NCI-H82 treated with DMSO at 0.1 percent for 48 hours (cell line): ENCODE results near the gene MYH7B.
A peak's percentile ranks its signal among the peaks of the same experiment; 100 is the strongest.

ENCODE experiments used
- DNase-seq: peaks from one replicate; lab custom pipeline; 2025; ENCODE audit not compliant: unreplicated experiment; lab: John Stamatoyannopoulos, UW

The MYH7B gene

GRCh38 chr20:34974246-34974645 lies 18.6 kb downstream of the MYH7B start:
- no peak for DNase-seq

GRCh38 chr20:34976286-34976685 lies 20.6 kb downstream of the MYH7B start:
- no peak for DNase-seq

DNA sequence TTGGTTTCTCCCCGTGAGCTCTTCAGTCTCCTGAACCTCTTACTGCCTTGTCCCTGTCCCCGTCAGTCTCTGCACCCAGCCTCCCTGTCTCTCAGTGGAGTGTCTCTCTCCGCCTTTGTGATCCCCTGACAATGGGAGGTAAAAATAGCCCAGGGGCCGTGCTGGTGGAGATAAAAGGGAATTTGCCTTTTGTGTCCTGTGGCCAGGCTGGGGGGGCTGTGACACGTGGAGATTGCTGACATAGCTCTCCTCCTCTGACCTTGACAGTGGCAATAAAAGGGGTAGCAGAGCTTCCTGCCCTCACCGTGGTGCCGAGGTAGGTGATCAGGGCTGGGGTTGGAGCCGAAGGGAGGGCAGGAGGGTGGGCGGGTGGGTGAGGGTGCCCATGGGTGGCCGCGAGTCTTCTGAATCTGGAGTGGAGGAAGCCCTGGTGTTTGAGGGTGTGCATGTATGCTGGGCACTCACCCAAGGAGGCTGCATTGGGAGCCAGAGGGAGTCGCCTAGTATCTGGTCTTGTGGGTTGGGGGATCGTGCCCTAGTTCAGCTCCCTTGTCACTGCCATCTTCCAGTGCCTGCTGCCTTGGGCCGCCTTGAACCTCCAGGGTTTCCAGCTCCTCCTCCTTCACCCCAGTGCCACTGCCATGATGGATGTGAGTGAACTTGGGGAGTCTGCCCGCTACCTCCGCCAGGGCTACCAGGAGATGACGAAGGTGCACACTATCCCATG lies 21.9 kb downstream of the MYH7B start:
- no peak for DNase-seq

- DNase-seq: no peak
These were observed 22.6 kb downstream of the MYH7B start for GRCh38 chr20:34978092-34978744.

- no peak for DNase-seq
These were observed 23.9 kb downstream of the MYH7B start for GRCh38 chr20:34979366-34980153.

DNA sequence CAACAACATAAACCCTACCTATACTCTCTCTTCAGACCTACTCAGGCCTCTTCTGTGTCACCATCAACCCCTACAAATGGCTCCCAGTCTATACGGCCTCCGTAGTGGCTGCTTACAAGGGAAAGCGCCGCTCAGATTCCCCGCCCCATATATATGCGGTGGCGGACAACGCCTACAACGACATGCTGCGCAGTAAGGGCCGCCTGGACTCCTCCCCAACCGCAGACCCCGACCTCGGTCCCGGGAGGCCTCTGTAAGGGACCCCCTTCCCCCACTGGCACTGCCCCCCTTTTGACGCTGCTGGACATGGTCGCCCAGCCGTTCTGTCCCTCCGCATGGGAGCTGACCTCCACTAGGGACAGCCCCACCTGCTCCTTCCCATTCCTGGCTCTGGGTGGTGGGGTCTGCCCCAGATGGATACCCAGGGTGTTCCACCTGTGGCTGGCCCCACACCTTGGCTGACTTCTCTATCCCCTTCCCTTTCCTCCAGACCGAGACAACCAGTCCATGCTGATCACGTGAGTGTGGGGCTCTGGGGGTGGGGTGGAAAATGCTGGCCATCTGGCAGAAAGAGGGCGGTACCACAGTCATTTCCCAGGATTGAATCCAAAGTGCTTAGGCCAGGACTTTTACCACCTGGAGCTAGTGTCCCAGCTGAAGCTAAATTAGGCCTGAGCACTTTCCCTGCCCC lies 25.0 kb downstream of the MYH7B start:
- peak; percentile 94 for DNase-seq

GRCh38 chr20:34982270-34983088 lies 26.8 kb downstream of the MYH7B start:
- DNase-seq: no peak

DNA sequence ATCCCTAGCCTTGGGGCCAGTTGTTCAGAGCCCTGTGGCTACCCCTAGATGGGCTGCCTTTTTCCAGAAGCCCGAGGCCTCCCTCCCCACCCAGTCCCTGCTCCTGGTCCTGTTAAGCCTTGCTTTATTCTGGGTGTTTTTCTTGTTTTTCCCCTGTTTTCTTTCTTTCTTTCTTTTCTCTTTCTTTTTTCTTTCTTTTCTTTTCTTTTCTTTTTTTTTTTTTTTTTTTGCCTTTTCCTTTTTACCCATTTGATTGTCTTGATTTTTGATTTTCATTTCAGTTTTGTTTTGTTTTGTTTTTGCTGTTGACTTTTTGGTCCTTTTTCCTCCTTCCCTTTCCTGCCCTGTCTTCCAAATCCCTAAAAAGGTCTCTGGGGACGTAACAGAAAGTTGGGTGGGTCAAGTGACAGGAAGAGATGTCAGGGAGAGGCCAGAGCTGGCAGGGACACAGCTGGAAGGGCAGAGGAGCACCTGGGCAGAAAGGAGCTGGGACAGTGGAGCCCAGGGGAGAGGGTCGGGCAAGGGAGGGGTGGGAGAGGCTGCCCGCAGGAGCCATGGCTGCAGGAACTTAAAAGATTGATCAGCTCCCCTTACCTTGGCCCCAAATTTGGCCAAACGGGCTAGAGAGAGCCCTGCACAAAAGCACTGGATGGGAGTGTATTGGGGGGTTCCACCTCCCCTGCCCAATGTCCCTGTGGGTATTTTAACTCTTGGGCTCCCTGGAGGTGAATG lies 27.6 kb downstream of the MYH7B start:
- DNase-seq: no peak

GRCh38 chr20:34983995-34984735 lies 28.5 kb downstream of the MYH7B start:
- no peak for DNase-seq

- DNase-seq: no peak
These were observed 29.1 kb downstream of the MYH7B start for GRCh38 chr20:34984756-34985261.

GRCh38 chr20:34985461-34986310 lies 30.0 kb downstream of the MYH7B start:
- DNase-seq: no peak

GRCh38 chr20:34986311-34987287 lies 30.9 kb downstream of the MYH7B start:
- DNase-seq: no peak

DNA sequence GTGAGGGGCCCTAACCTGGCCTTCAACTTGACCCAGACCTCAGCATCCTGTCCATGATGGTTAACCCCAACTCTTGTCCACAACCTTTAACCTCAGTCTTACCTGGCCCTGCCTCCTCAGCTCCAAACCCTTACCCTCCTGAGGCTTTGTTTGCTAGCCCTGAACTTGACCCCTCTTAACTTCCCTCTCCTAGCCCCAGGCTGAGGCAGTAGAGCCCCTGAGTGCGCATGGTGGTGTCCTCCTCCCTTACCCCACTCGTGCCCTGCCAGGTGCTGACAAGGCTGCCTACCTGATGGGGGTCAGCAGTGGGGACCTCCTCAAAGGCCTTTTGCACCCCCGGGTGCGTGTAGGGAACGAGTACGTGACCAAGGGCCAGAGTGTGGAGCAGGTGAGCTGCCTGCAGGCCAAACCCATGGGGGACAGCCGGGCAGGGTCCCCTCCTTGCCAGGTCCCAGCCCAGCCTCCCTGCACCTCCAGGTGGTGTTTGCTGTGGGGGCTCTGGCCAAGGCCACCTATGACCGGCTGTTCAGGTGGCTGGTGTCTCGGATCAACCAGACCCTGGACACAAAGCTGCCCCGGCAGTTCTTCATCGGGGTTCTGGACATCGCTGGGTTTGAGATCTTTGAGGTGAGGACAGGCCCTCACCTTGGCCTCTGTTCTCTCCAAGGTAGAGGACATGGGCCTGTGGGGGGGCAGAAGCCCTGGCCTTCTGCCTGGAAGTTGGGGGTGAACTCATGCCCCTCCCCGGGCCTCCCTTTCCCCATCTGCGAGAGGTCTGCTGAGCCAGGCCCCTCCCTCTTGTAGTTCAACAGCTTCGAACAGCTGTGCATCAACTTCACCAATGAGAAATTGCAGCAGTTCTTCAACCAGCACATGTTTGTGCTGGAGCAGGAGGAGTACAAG lies 31.9 kb downstream of the MYH7B start:
- no peak for DNase-seq

GRCh38 chr20:34988191-34988540 lies 32.5 kb downstream of the MYH7B start:
- DNase-seq: no peak

DNA sequence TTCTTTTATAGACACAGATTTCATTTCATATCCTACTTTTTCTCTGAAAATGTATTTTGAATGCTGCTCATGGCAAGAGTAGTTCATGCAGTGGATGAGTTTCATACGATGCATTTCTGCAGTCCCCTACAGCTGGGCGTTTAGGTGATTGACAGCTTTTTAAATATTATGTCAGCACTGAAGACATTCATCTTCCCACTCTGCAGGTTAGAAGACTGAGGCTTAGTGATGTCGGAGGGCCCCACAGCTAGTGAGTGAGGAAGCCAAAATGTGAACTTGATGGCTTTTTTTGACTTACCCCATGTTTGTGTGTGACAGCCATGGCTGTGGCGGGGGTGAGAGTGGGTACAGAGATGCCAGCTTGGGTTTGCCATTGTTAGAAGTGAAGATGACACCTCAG lies 33.5 kb downstream of the MYH7B start:
- DNase-seq: no peak

GRCh38 chr20:34989670-34990069 lies 34.0 kb downstream of the MYH7B start:
- no peak for DNase-seq
